ENCODE results near the gene PPP2R5B.

The PPP2R5B gene

DNA sequence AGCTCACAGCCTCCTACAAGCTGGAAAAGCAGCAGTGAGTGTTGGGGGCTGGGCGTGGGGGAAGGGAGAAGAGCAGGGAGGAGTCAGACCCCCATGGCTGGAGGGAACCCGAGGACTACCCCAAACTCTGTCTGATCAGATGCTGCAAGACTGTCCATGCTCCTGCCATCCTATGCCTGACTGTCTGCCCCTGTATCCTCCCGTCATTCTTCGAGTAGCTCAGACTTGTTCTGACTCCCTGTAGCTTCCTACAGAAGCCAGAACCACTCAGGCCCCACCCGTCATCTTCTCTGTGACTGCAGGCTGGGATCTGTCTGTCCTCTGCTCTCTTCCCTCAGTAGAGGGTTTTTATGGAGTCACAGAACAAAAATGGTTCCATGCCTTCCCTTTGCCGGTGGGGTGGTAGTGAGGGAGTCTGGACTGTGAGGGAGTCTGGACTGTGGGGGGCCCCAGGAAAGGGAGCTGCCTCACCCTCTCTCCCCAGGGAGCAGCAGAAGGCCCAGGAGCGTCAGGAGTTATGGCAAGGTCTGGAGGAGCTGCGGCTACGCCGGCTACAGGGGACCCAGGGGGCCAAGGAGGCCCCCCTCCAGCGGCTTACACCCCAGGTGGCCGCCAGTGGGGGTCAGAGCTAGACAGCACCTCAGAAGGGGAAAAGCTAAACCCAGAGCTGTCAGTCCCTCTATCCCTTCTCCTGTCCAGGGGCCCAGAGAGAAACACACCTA is 8.9 kb downstream of the PPP2R5B start:
- no peaks in the 10 kb centered on the region for H3K9me3 ChIP-seq (ENCODE audit: control extremely low read depth in 1 of 5, control insufficient read depth in 4 of 5, insufficient read depth in 2 of 5, low read depth in 1 of 5, low read length in 4 of 5)
- ChIA-PET POLR2A (interaction anchor here (1.0 kb wide), 1 partner anchor 66 kb away, joined by 3 read pairs; no protein-coding TSS in a partner anchor), CTCF (interaction anchor here (0.6 to 2.4 kb wide), 3 partner anchors 10 to 181 kb away, joined by 3 to 10 read pairs (median 4); partner anchors contain the start of gene BATF2)
- no peak overlapping the region for H3K27ac ChIP-seq (ENCODE audit: insufficient read depth in 1 of 2, low read depth in 1 of 2, low read length in 2 of 2, poor library complexity in 1 of 2, severe bottlenecking in 2 of 2)
- H3K4me3 ChIP-seq (ENCODE audit: control insufficient read depth in 1 of 7, extremely low read depth in 1 of 7, insufficient read depth in 4 of 7, low read depth in 2 of 7, low read length in 6 of 7), result no peak overlapping the region
- DNase-seq, result no peak
- no peaks in the 10 kb centered on the region for H3K4me1 ChIP-seq (ENCODE audit: control extremely low read depth in 1 of 4, control insufficient read depth in 4 of 4, insufficient read depth in 4 of 4, low read length in 3 of 4)
- H3K27me3 ChIP-seq (replicated peaks in 2 of 5; ENCODE audit: control insufficient read depth in 4 of 5, insufficient read depth in 5 of 5, low read length in 4 of 5), result peaks cover 0 to 1% (median 0%) of the 10 kb centered on the region in 5 experiments
- WGBS (ENCODE audit: insufficient coverage), result 96% methylated on average over 10 of the region's 12 CpGs
- peaks cover 6 to 13% (median 9%) of the 10 kb centered on the region in 4 experiments for H3K36me3 ChIP-seq (ENCODE audit: control insufficient read depth in 4 of 4, insufficient read depth in 4 of 4, low read length in 3 of 4)

DNA sequence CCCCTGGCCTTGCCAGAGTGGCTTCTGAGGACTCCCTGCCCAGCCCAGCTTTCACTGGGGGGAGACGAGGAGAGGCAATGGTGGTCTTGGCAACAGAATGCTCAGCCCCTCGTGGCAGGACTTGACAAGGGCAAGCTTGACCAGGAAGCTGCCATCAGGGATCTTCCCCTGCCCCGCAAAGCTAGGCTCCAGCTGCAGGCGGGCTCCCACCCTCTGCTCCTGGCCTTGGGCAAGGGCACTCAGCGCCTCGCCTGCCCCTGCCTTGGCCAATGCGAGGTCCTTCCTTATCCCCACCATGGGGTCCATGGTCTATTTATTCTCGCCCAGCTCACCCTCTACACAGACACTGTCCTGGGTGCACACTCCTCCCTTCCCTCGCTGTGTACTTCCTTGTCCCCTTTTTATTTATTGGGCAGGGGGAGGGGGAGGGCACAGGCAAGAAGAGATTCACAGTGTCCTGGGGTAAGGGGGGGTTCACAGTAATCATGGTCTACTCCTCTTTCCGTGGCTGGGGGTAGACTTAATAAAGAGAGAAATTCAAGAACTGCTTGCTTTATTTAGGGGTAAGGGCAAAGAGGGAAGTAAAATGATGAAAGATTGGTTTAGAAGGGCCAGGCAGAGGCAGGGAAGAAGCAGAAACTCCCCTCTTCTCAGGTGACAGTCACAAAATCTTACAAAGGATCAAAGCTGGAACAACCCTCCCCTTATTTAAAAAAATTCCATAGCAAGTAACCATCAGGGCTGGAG is 9.6 kb downstream of the PPP2R5B start:
- POLR2A ChIA-PET, result interaction anchor here (1.0 kb wide), 1 partner anchor 65 kb away, joined by 3 read pairs; no protein-coding TSS in a partner anchor

DNA sequence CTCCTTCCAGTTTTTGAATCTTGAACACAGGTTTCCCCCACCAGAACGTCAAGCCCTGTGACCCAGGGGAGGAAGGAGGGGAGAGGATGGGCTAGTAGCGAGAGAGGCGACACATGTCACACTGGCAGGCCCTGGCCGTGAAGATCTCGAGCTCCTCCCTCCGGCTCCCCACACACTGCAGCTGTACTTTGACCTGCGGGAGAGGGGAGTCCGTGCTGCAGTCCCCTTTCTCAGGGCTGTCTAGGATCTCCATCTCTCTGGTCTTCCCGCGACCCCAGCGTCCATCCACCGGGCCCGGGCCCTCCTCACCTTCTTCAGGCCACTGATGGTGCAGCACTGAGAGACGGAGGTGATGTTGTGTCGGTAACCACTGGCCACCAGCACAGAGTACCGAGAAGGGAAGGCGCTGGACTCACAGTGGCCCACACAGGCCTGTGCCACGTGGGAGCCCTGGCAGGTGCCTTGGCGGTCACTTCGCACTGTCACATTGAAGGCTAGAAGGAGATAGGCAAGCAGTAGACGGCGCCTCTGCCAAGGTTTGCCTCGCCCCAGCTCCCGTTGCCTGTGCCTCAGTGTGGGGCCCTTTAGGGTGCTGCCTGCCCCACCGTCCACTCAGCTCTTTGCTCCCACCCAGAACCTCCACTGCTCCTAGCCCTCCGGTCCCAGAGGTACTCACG is 10.3 kb downstream of the PPP2R5B start:
- CTCF ChIA-PET, result interaction anchor here (1.4 to 2.4 kb wide), 2 partner anchors 9 to 62 kb away, joined by 4 to 10 read pairs; partner anchors contain the start of gene BATF2
- H3K36me3 ChIP-seq (ENCODE audit: control insufficient read depth in 4 of 4, insufficient read depth in 4 of 4, low read length in 3 of 4), result peaks cover 6 to 10% (median 9%) of the 10 kb centered on the region in 4 experiments

More for the DNA sequence above, 9.6 kb downstream of the PPP2R5B start:
- DNase-seq, result no peak
- no peak overlapping the region for H3K27ac ChIP-seq (ENCODE audit: insufficient read depth in 1 of 2, low read depth in 1 of 2, low read length in 2 of 2, poor library complexity in 1 of 2, severe bottlenecking in 2 of 2)
- peaks cover 6 to 12% (median 9%) of the 10 kb centered on the region in 4 experiments for H3K36me3 ChIP-seq (ENCODE audit: control insufficient read depth in 4 of 4, insufficient read depth in 4 of 4, low read length in 3 of 4)
- H3K4me3 ChIP-seq (ENCODE audit: control insufficient read depth in 1 of 7, extremely low read depth in 1 of 7, insufficient read depth in 4 of 7, low read depth in 2 of 7, low read length in 6 of 7), result no peak overlapping the region
- no peaks in the 10 kb centered on the region for H3K9me3 ChIP-seq (ENCODE audit: control extremely low read depth in 1 of 5, control insufficient read depth in 4 of 5, insufficient read depth in 2 of 5, low read depth in 1 of 5, low read length in 4 of 5)
- WGBS (ENCODE audit: insufficient coverage), result 96% methylated on average over 7 of the region's 10 CpGs
- peaks cover 0 to 1% (median 0%) of the 10 kb centered on the region in 5 experiments for H3K27me3 ChIP-seq (replicated peaks in 2 of 5; ENCODE audit: control insufficient read depth in 4 of 5, insufficient read depth in 5 of 5, low read length in 4 of 5)
- CTCF ChIA-PET, result interaction anchor here (1.4 to 2.4 kb wide), 2 partner anchors 9 to 63 kb away, joined by 4 to 10 read pairs; partner anchors contain the start of gene BATF2
- no peaks in the 10 kb centered on the region for H3K4me1 ChIP-seq (ENCODE audit: control extremely low read depth in 1 of 4, control insufficient read depth in 4 of 4, insufficient read depth in 4 of 4, low read length in 3 of 4)

DNA sequence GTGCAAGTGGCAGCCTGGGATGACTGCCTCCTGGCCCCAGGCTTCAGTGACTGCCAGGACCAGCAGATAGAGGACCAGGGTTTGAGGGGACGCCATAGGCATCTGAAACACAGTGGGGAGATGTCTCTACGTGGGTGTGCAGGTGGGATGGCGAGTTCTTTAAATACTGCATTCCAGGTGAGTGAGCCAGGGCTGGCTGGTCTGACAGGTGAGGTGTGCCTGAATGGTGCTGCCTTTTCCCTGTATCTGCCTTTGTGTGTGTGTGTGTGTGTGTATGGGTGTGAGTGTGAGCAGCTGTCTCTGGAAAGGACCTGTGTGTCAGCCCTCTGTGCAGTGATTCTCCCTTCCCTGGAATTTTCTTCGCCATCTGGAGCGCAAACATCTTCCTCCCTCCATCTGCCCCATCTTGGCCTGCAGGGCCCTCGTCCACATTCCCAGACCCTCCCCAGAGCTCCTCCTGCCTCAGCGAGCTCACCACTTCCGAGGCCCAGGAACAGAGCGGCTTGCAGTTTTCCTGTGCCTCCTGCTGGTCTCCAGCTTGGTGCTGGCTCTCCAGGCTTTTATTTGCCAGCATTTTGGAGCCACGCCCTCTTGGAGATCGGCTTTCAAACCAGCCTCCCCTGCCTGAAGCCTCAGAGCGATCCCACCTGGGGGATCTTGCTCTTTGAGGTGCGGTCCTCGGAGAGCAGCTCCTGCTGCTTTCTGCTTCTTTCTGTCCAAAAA is 11.0 kb downstream of the PPP2R5B start, which contains the start of gene GPHA2:
Gene GPHA2 (minus strand): TSS at position 535 of the 723 bp plus-strand sequence. CDS start 433 bp downstream, at position 102.
- Histone ChIP-seq H3K4me1 (ENCODE audit: control extremely low read depth in 1 of 4, control insufficient read depth in 4 of 4, insufficient read depth in 4 of 4, low read length in 3 of 4) (no peaks in the 10 kb centered on the region), H3K36me3 (ENCODE audit: control insufficient read depth in 4 of 4, insufficient read depth in 4 of 4, low read length in 3 of 4) (peaks cover 3 to 10% (median 8%) of the 10 kb centered on the region in 4 experiments), H3K27me3 (replicated peaks in 2 of 5; ENCODE audit: control insufficient read depth in 4 of 5, insufficient read depth in 5 of 5, low read length in 4 of 5) (peaks cover 0 to 4% (median 0%) of the 10 kb centered on the region in 5 experiments), H3K9me3 (ENCODE audit: control extremely low read depth in 1 of 5, control insufficient read depth in 4 of 5, insufficient read depth in 2 of 5, low read depth in 1 of 5, low read length in 4 of 5) (no peaks in the 10 kb centered on the region), H3K27ac (ENCODE audit: insufficient read depth in 1 of 2, low read depth in 1 of 2, low read length in 2 of 2, poor library complexity in 1 of 2, severe bottlenecking in 2 of 2) (no peak within 1 kb of the TSS), H3K4me3 (ENCODE audit: control insufficient read depth in 1 of 7, extremely low read depth in 1 of 7, insufficient read depth in 4 of 7, low read depth in 2 of 7, low read length in 6 of 7) (no peak within 1 kb of the TSS)
- DNase-seq, result no peak
- ChIA-PET CTCF (interaction anchor here (1.0 to 1.5 kb wide), 2 partner anchors 16 to 42 kb away, joined by 3 read pairs; no protein-coding TSS in a partner anchor), POLR2A (interaction anchor here (0.5 kb wide), 1 partner anchor 47 kb away, joined by 3 read pairs; no protein-coding TSS in a partner anchor)
- 98% methylated on average over 11 of the region's 14 CpGs for WGBS (ENCODE audit: insufficient coverage)

More for the DNA sequence above, 10.3 kb downstream of the PPP2R5B start:
- Histone ChIP-seq H3K27ac (ENCODE audit: insufficient read depth in 1 of 2, low read depth in 1 of 2, low read length in 2 of 2, poor library complexity in 1 of 2, severe bottlenecking in 2 of 2) (no peak overlapping the region), H3K4me1 (ENCODE audit: control extremely low read depth in 1 of 4, control insufficient read depth in 4 of 4, insufficient read depth in 4 of 4, low read length in 3 of 4) (no peaks in the 10 kb centered on the region), H3K27me3 (replicated peaks in 2 of 5; ENCODE audit: control insufficient read depth in 4 of 5, insufficient read depth in 5 of 5, low read length in 4 of 5) (peaks cover 0 to 4% (median 0%) of the 10 kb centered on the region in 5 experiments), H3K4me3 (ENCODE audit: control insufficient read depth in 1 of 7, extremely low read depth in 1 of 7, insufficient read depth in 4 of 7, low read depth in 2 of 7, low read length in 6 of 7) (no peak overlapping the region), H3K9me3 (ENCODE audit: control extremely low read depth in 1 of 5, control insufficient read depth in 4 of 5, insufficient read depth in 2 of 5, low read depth in 1 of 5, low read length in 4 of 5) (no peaks in the 10 kb centered on the region)
- POLR2A ChIA-PET, result interaction anchor here (0.5 kb wide), 1 partner anchor 48 kb away, joined by 3 read pairs; no protein-coding TSS in a partner anchor
- no peak for DNase-seq
- 96% methylated on average over 26 of the region's 27 CpGs for WGBS (ENCODE audit: insufficient coverage)

DNA sequence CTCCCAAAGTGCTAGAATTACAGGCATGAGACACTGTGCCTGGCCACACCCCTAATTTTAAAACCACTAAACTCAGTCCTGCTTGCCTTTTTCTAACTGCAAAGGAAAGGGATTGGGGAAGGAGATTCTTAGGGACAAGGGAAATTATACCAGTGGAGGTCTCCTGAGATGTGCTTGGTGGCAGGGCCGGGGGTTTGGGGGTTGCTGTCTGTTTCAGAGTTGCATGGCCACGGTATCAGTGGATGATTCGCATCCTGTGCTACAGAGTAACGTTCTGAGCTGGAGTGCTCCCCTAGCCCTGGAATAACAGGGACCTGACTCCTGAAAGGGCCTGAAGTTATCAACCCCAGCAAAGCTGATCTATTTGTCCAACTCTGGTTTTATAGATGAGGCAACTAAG is 12.1 kb downstream of the PPP2R5B start:
- ChIA-PET CTCF (interaction anchor here (0.8 to 1.5 kb wide), 4 partner anchors 10 to 60 kb away, joined by 3 to 5 read pairs (median 3); partner anchors contain the start of gene BATF2), POLR2A (no interaction called here)
- Histone ChIP-seq H3K4me1 (ENCODE audit: control extremely low read depth in 1 of 4, control insufficient read depth in 4 of 4, insufficient read depth in 4 of 4, low read length in 3 of 4) (no peaks in the 10 kb centered on the region), H3K27me3 (replicated peaks in 2 of 5; ENCODE audit: control insufficient read depth in 4 of 5, insufficient read depth in 5 of 5, low read length in 4 of 5) (peaks cover 0 to 4% (median 0%) of the 10 kb centered on the region in 5 experiments), H3K36me3 (ENCODE audit: control insufficient read depth in 4 of 4, insufficient read depth in 4 of 4, low read length in 3 of 4) (peaks cover 0 to 7% (median 4%) of the 10 kb centered on the region in 4 experiments), H3K9me3 (ENCODE audit: control extremely low read depth in 1 of 5, control insufficient read depth in 4 of 5, insufficient read depth in 2 of 5, low read depth in 1 of 5, low read length in 4 of 5) (no peaks in the 10 kb centered on the region), H3K27ac (ENCODE audit: insufficient read depth in 1 of 2, low read depth in 1 of 2, low read length in 2 of 2, poor library complexity in 1 of 2, severe bottlenecking in 2 of 2) (no peak overlapping the region), H3K4me3 (ENCODE audit: control insufficient read depth in 1 of 7, extremely low read depth in 1 of 7, insufficient read depth in 4 of 7, low read depth in 2 of 7, low read length in 6 of 7) (no peak overlapping the region)
- no peak for DNase-seq
- WGBS (ENCODE audit: insufficient coverage), result 93% methylated on average over 4 of the region's 4 CpGs

DNA sequence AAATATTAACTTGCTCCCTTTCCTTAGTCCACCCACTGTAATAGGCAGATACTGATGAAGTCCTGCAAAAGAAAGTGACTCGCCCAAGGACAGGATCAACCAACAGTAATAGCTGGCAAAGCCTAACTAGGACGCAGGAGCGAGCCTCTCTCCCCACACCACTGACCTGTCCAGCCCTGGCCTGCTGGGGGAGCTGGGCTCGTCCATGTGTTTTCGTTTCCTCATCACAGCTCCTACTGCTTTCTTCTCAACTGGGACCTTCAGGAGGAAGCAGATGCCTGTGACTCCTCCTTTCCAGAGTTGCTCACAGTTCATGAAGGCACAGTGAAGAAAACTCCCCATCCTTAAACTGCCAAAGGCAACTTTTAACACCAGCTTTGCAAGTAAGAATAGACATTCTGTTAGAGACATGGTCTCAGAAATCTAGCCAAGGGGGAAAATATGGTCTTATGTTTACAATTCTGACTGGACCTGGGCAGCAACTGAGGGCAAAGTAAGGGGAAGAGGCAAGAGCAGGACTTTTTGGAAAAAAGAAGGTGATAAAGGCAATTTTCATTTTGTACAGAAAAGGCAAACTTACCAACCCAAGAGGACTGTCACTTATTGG is 22.8 kb downstream of the PPP2R5B start:
- CTCF ChIA-PET, result interaction anchor here (1.9 kb wide), 1 partner anchor 10 kb away, joined by 5 read pairs; no protein-coding TSS in a partner anchor
- H3K4me1 ChIP-seq (ENCODE audit: control extremely low read depth in 1 of 4, control insufficient read depth in 4 of 4, insufficient read depth in 4 of 4, low read length in 3 of 4), result no peaks in the 10 kb centered on the region
- peaks cover 0 to 18% (median 0%) of the 10 kb centered on the region in 5 experiments for H3K27me3 ChIP-seq (replicated peaks in 2 of 5; ENCODE audit: control insufficient read depth in 4 of 5, insufficient read depth in 5 of 5, low read length in 4 of 5)
- no peak for DNase-seq
- no peaks in the 10 kb centered on the region for H3K36me3 ChIP-seq (ENCODE audit: control insufficient read depth in 4 of 4, insufficient read depth in 4 of 4, low read length in 3 of 4)
- H3K4me3 ChIP-seq (ENCODE audit: control insufficient read depth in 1 of 7, extremely low read depth in 1 of 7, insufficient read depth in 4 of 7, low read depth in 2 of 7, low read length in 6 of 7), result no peak overlapping the region
- POLR2A ChIA-PET, result interaction anchor here (0.6 kb wide), 2 partner anchors 36 to 152 kb away, joined by 3 read pairs; no protein-coding TSS in a partner anchor
- 87% methylated on average over 5 of the region's 5 CpGs for WGBS (ENCODE audit: insufficient coverage)
- H3K9me3 ChIP-seq (ENCODE audit: control extremely low read depth in 1 of 5, control insufficient read depth in 4 of 5, insufficient read depth in 2 of 5, low read depth in 1 of 5, low read length in 4 of 5), result no peaks in the 10 kb centered on the region
- H3K27ac ChIP-seq (ENCODE audit: insufficient read depth in 1 of 2, low read depth in 1 of 2, low read length in 2 of 2, poor library complexity in 1 of 2, severe bottlenecking in 2 of 2), result no peak overlapping the region
